Neural cell (in vitro differentiated cells): ENCODE data around the gene ZNF831. TPM values are rescaled to one million over a fixed set of nuclear protein-coding genes. Genes with fewer than 3 reads are reported as not detected.

Source experiments
- H2AFZ ChIP-seq: fragments of 200-600, 300-800 bp; sonication (generic), shearing (Covaris generic); 2 replicates; pipeline ENCODE4 v1.6.0; 2014; ENCODE audit warnings: low read depth, mild to moderate bottlenecking, antibody characterized with exemption, low read length, moderate library complexity
- H3F3A ChIP-seq: fragments of 200-600 bp; shearing (Covaris generic); 2 replicates; pipeline ENCODE4 v1.6.1; 2016; ENCODE audit warnings: mild to moderate bottlenecking, moderate library complexity, mixed read lengths, antibody characterized with exemption, low read length; ENCODE audit not compliant: insufficient read depth, poor library complexity, severe bottlenecking
- H3K27ac ChIP-seq: fragments of 200-600, 300-800 bp; sonication (generic), shearing (Covaris generic); 2 replicates; pipeline ENCODE4 v1.5.1; 2014; ENCODE audit warnings: mild to moderate bottlenecking, low read length, moderate library complexity
- H3K27me3 ChIP-seq: fragments of 300-800, 200-600 bp; sonication (generic), shearing (Covaris generic); 2 replicates; pipeline ENCODE4 v1.6.0; 2014; ENCODE audit warnings: mild to moderate bottlenecking, low read depth, low read length, moderate library complexity; ENCODE audit not compliant: insufficient read depth
- H3K36me3 ChIP-seq: fragments of 300-800, 200-600 bp; sonication (generic), shearing (Covaris generic); 2 replicates; pipeline ENCODE4 v1.5.1; 2014; ENCODE audit warnings: mild to moderate bottlenecking, antibody characterized with exemption, low read length, moderate library complexity; ENCODE audit not compliant: insufficient read depth
- H3K4me2 ChIP-seq: fragments of 300-800, 200-600 bp; sonication (generic), shearing (Covaris generic); 2 replicates; pipeline ENCODE4 v1.6.0; 2014; ENCODE audit warnings: mild to moderate bottlenecking, low read length
- H3K4me3 ChIP-seq: fragments of 300-800, 200-600 bp; sonication (generic), shearing (Covaris generic); 2 replicates; pipeline ENCODE4 v1.5.1; 2014; ENCODE audit warnings: mild to moderate bottlenecking, low read length, moderate library complexity
- H3K79me2 ChIP-seq: fragments of 200-600 bp; shearing (Covaris generic); replicated peaks from 2 replicates; pipeline ENCODE4 v1.6.0; 2014; ENCODE audit warnings: mild to moderate bottlenecking, low read length, moderate library complexity; ENCODE audit not compliant: insufficient read depth
- H3K9ac ChIP-seq: fragments of 300-800, 200-600 bp; sonication (generic), shearing (Covaris generic); 2 replicates; pipeline ENCODE4 v1.6.1; 2016; ENCODE audit warnings: mild to moderate bottlenecking, low read length, mixed read lengths
- H3K9me2 ChIP-seq: fragments of 200-600 bp; shearing (Covaris generic); 2 replicates; pipeline ENCODE4 v1.6.1; 2016; ENCODE audit warnings: mild to moderate bottlenecking, low read length, mixed read lengths; ENCODE audit not compliant: insufficient read depth
- H3K9me3 ChIP-seq: fragments of 200-600, 300-800 bp; sonication (generic), shearing (Covaris generic); 2 replicates; pipeline ENCODE4 v1.6.1; 2016; ENCODE audit warnings: mild to moderate bottlenecking, mixed run types, low read length, moderate library complexity, mixed read lengths
- H4K20me1 ChIP-seq: fragments of 200-600 bp; shearing (Covaris generic); 2 replicates; pipeline ENCODE4 v1.6.1; 2016; ENCODE audit warnings: mild to moderate bottlenecking, mixed run types; ENCODE audit not compliant: insufficient read depth
- EP300 ChIP-seq: fragments of 450-650 bp; conservative IDR thresholded peaks from 2 replicates; pipeline ENCODE4 v1.6.1; 2014; ENCODE audit warnings: antibody characterized with exemption, mild to moderate bottlenecking, moderate library complexity; ENCODE audit not compliant: poor library complexity, severe bottlenecking
- EZH2 ChIP-seq: fragments of 200-600, 300-800 bp; shearing (Covaris generic), sonication (generic); IDR thresholded peaks from 2 replicates; pipeline ENCODE4 v1.6.1; 2014; ENCODE audit warnings: antibody characterized with exemption, low read length, borderline replicate concordance, mild to moderate bottlenecking; ENCODE audit not compliant: insufficient read depth, poor library complexity, severe bottlenecking
- MXI1 ChIP-seq: fragments of 450-650 bp; conservative IDR thresholded peaks from 2 replicates; pipeline ENCODE4 v1.6.1; 2014; ENCODE audit warnings: antibody characterized with exemption, mild to moderate bottlenecking; ENCODE audit not compliant: poor library complexity, severe bottlenecking
- POLR2AphosphoS5 ChIP-seq: IDR thresholded peaks from 2 replicates; pipeline ENCODE4 v1.6.1; 2012
- RAD21 ChIP-seq: fragments of 450-650 bp; conservative IDR thresholded peaks from 2 replicates; pipeline ENCODE4 v1.6.1; 2014; ENCODE audit warnings: antibody characterized with exemption, mild to moderate bottlenecking, moderate library complexity
- SMC3 ChIP-seq: fragments of 450-650 bp; conservative IDR thresholded peaks from 2 replicates; pipeline ENCODE4 v1.6.1; 2014; ENCODE audit warnings: antibody characterized with exemption, mild to moderate bottlenecking, moderate library complexity; ENCODE audit not compliant: poor library complexity
- TAF1 ChIP-seq: IDR thresholded peaks from 2 replicates; pipeline ENCODE4 v1.6.1; 2012; ENCODE audit warnings: low read depth
- polyA plus RNA-seq: library from polyadenylated mRNA; depleted of rRNA; stranded (reverse); fragments of >200 nt; gene quantifications from 2 replicates; pipeline ENCODE4 v1.2.3, GENCODE V29; 2014
- TF ChIP-seq, protein P1 (sequence below): IDR thresholded peaks from 2 replicates; pipeline ENCODE4 v1.6.1; 2012; ENCODE audit warnings: borderline replicate concordance
- TF ChIP-seq, protein P2 (sequence below): fragments of 450-650 bp; IDR thresholded peaks from 2 replicates; pipeline ENCODE4 v1.5.1; 2014; ENCODE audit warnings: antibody characterized with exemption, mild to moderate bottlenecking, moderate library complexity; ENCODE audit not compliant: poor library complexity, severe bottlenecking

The ZNF831 gene
- polyA plus RNA-seq, 1 donor from 2014 or later, result not detected

DNA sequence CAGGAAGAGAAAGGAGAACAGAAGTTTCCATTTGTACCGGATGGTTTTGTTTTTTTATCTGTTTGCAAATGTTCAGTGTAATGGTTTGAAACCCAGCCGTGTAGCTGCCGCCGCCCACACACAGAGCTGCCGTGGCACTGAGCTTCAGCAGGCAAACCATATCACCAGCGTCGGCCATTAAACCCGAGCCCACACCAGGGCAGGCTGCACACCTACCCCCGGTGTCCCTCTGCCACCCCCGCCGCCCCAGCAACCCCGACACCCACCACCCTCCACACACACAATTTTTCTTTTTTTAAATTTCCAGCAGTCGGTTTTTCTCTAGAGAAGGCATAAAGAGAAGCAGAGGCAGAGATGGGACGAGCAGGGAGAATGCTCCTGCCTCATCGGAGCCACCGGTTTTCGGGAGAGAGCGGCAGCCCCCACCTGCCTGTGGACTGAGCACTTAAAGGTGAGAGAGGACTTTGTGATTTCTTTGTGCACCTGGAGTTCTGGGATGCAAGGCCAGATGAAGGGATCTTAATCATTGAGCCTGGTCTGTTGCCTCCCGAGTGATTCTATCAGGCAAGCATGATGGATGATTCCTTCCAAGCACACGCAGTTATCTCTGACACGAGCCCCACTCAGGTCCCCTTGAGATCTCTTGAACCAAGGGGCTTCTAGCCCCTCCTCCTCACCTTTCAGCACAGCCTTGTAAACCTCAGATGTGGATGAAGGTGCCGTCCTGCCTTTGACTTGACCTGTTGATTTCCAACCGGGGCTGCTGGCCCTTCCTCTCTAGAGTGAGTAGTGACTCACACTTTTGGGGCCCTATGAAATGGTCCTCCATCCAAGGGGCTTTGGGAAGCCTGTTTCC is 17.5 kb upstream of the ZNF831 start:
- Histone ChIP-seq H3K79me2 (no peaks in the 10 kb centered on the region), H2AFZ (no peak overlapping the region), H3K9me2 (no peaks in the 10 kb centered on the region), H3F3A (no peaks in the 10 kb centered on the region), H3K27me3 (no peaks in the 10 kb centered on the region), H3K4me3 (no peak overlapping the region), H3K9ac (no peak overlapping the region), H3K9me3 (no peaks in the 10 kb centered on the region), H4K20me1 (no peaks in the 10 kb centered on the region), H3K36me3 (no peaks in the 10 kb centered on the region), H3K27ac (no peak overlapping the region), H3K4me2 (no peak overlapping the region)
- TF ChIP-seq, protein P1, sequence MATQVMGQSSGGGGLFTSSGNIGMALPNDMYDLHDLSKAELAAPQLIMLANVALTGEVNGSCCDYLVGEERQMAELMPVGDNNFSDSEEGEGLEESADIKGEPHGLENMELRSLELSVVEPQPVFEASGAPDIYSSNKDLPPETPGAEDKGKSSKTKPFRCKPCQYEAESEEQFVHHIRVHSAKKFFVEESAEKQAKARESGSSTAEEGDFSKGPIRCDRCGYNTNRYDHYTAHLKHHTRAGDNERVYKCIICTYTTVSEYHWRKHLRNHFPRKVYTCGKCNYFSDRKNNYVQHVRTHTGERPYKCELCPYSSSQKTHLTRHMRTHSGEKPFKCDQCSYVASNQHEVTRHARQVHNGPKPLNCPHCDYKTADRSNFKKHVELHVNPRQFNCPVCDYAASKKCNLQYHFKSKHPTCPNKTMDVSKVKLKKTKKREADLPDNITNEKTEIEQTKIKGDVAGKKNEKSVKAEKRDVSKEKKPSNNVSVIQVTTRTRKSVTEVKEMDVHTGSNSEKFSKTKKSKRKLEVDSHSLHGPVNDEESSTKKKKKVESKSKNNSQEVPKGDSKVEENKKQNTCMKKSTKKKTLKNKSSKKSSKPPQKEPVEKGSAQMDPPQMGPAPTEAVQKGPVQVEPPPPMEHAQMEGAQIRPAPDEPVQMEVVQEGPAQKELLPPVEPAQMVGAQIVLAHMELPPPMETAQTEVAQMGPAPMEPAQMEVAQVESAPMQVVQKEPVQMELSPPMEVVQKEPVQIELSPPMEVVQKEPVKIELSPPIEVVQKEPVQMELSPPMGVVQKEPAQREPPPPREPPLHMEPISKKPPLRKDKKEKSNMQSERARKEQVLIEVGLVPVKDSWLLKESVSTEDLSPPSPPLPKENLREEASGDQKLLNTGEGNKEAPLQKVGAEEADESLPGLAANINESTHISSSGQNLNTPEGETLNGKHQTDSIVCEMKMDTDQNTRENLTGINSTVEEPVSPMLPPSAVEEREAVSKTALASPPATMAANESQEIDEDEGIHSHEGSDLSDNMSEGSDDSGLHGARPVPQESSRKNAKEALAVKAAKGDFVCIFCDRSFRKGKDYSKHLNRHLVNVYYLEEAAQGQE, result no peak
- no peak for TF ChIP-seq EP300
- TF ChIP-seq SMC3, result no peak
- no peak for TF ChIP-seq MXI1
- no peak for TF ChIP-seq RAD21
- TF ChIP-seq POLR2AphosphoS5, result no peak
- TF ChIP-seq TAF1, result no peak
- TF ChIP-seq EZH2, result no peak
- TF ChIP-seq, protein P2, sequence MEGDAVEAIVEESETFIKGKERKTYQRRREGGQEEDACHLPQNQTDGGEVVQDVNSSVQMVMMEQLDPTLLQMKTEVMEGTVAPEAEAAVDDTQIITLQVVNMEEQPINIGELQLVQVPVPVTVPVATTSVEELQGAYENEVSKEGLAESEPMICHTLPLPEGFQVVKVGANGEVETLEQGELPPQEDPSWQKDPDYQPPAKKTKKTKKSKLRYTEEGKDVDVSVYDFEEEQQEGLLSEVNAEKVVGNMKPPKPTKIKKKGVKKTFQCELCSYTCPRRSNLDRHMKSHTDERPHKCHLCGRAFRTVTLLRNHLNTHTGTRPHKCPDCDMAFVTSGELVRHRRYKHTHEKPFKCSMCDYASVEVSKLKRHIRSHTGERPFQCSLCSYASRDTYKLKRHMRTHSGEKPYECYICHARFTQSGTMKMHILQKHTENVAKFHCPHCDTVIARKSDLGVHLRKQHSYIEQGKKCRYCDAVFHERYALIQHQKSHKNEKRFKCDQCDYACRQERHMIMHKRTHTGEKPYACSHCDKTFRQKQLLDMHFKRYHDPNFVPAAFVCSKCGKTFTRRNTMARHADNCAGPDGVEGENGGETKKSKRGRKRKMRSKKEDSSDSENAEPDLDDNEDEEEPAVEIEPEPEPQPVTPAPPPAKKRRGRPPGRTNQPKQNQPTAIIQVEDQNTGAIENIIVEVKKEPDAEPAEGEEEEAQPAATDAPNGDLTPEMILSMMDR, result no peak

DNA sequence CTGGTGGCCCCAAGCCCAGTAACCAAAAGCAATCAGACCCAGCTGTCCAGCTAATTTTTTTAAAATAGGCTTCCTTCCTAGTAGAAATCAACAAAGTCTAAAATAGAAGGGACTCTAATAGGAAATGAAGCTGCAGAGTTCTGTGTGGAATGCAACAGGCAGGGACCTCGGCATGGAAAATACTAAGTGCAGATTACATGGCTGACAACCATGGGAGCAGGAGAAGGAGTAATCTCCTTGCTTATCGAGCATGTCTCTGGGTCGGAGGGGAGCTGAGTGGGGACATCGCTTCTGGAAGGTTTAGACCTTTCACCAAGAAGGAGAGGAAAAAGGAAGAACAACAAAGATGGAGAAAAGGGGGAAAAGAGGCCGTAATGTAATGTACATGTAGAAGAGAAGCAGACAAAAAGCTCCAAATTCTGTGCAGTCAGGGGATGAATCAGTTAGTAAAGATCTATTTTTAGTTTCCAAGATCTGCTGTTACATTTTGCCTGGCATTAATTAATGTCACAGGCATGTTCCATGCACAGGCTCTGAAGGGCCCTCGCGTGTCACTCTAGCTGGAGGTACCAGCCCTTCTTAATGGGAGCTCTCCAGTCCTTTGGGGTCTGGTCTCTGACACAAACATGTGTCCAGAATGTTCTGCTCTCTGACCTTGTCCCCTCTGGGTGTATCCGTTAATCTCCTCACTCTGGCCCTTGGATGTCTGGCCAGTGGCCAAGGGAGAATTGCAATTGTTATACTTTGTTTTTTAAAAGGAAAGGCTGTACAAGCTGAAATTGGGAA is 16.6 kb upstream of the ZNF831 start:
- H4K20me1 ChIP-seq, result no peaks in the 10 kb centered on the region
- H3K9me2 ChIP-seq, result no peaks in the 10 kb centered on the region
- H3K9ac ChIP-seq, result no peak overlapping the region
- no peaks in the 10 kb centered on the region for H3K79me2 ChIP-seq
- TF ChIP-seq RAD21, result no peak
- no peak for TF ChIP-seq POLR2AphosphoS5
- TF ChIP-seq SMC3, result no peak
- TF ChIP-seq, protein P2, result no peak
- no peak for TF ChIP-seq EP300
- no peak for TF ChIP-seq TAF1
- TF ChIP-seq MXI1, result no peak
- no peak for TF ChIP-seq EZH2
- TF ChIP-seq, protein P1, result no peak
- no peak overlapping the region for H3K27ac ChIP-seq
- no peak overlapping the region for H2AFZ ChIP-seq
- no peak overlapping the region for H3K4me3 ChIP-seq
- no peaks in the 10 kb centered on the region for H3K36me3 ChIP-seq
- no peaks in the 10 kb centered on the region for H3F3A ChIP-seq
- H3K27me3 ChIP-seq, result no peaks in the 10 kb centered on the region
- no peak overlapping the region for H3K4me2 ChIP-seq
- H3K9me3 ChIP-seq, result no peaks in the 10 kb centered on the region
